Liver (tissue), 9 donors: ENCODE results near the gene DUSP14. TPM values are rescaled to one million over a fixed set of nuclear protein-coding genes. Genes with fewer than 3 reads are reported as not detected.

Experiments
- DNase-seq: peaks from one replicate; pipeline ENCODE4 v3.0.0-alpha.2; 2017; ENCODE audit warnings: low spot score
- H3K27ac ChIP-seq, 2 donors: one replicate each; pipeline ENCODE4 v1.7.0; 2013; ENCODE audit warnings: inconsistent platforms in 2 of 2, low read length in 2 of 2, control low read depth in 1 of 2, low read depth in 1 of 2, mild to moderate bottlenecking in 1 of 2
- H3K27me3 ChIP-seq, 4 donors: one replicate each; pipeline versions ENCODE4 v1.6.1 to v1.7.0; 2013; ENCODE audit warnings: low read length in 3 of 4, inconsistent platforms in 1 of 4, mild to moderate bottlenecking in 1 of 4, moderate library complexity in 1 of 4; ENCODE audit not compliant: control insufficient read depth in 4 of 4, insufficient read depth in 4 of 4
- H3K36me3 ChIP-seq, 4 donors: one replicate each; pipeline versions ENCODE4 v1.6.1 to v1.7.0; 2013; ENCODE audit warnings: low read length in 3 of 4, mild to moderate bottlenecking in 3 of 4, low read depth in 1 of 4, moderate library complexity in 1 of 4; ENCODE audit not compliant: control insufficient read depth in 4 of 4, insufficient read depth in 3 of 4
- H3K4me1 ChIP-seq, 4 donors: one replicate each; pipeline versions ENCODE4 v1.6.1 to v1.7.0; 2013; ENCODE audit warnings: low read length in 3 of 4, mild to moderate bottlenecking in 3 of 4, moderate library complexity in 1 of 4; ENCODE audit not compliant: control insufficient read depth in 4 of 4, insufficient read depth in 4 of 4
- H3K4me3 ChIP-seq, 3 donors: one replicate each; pipeline versions ENCODE4 v1.6.1 to v1.7.0; 2013; ENCODE audit warnings: low read length in 3 of 3, control low read depth in 1 of 3, low read depth in 1 of 3, mild to moderate bottlenecking in 1 of 3
- H3K9ac ChIP-seq, 2 donors: one replicate each; pipeline ENCODE4 v1.7.0; 2013; ENCODE audit warnings: low read length in 2 of 2, mild to moderate bottlenecking in 2 of 2, moderate library complexity in 2 of 2, control low read depth in 1 of 2, low read depth in 1 of 2
- H3K9me3 ChIP-seq, 4 donors: one replicate each; pipeline versions ENCODE4 v1.6.1 to v1.7.0; 2013; ENCODE audit warnings: low read length in 3 of 4; ENCODE audit not compliant: control insufficient read depth in 4 of 4
- EGR1 ChIP-seq, 2 donors: IDR thresholded peaks; 2 replicates each; pipeline ENCODE4 v1.6.1; 2016 to 2018; ENCODE audit warnings: antibody characterized with exemption in 2 of 2, low read depth in 2 of 2
- GABPA ChIP-seq, 2 donors: IDR thresholded peaks in 1 of 2; conservative IDR thresholded peaks in 1 of 2; 2 replicates each; pipeline ENCODE4 v1.6.1; 2016; ENCODE audit warnings: antibody characterized with exemption in 2 of 2, mild to moderate bottlenecking in 1 of 2, moderate library complexity in 1 of 2
- NR2F2 ChIP-seq: IDR thresholded peaks from 2 replicates; pipeline ENCODE4 v1.6.1; 2016; ENCODE audit warnings: antibody characterized with exemption
- RAD21 ChIP-seq, 2 donors: IDR thresholded peaks; 2 replicates each; pipeline ENCODE4 v1.6.1; 2016; ENCODE audit warnings: antibody characterized with exemption in 2 of 2, mild to moderate bottlenecking in 2 of 2
- RXRA ChIP-seq, 2 donors: IDR thresholded peaks; 2 replicates each; pipeline ENCODE4 v1.6.1; 2017 to 2018; ENCODE audit warnings: antibody characterized with exemption in 2 of 2, mild to moderate bottlenecking in 1 of 2
- TAF1 ChIP-seq: conservative IDR thresholded peaks from 2 replicates; pipeline ENCODE4 v1.6.1; 2016; ENCODE audit warnings: antibody characterized with exemption, mild to moderate bottlenecking
- WGBS: extraction: QIAGEN DNeasy Blood & Tissue Kit; methylation state at CpG from one replicate; pipeline ENCODE4 v1.1.7; 2013; 5-methylcytosine and 5-hydroxymethylcytosine counted together
- polyA plus RNA-seq, 2 donors: library from polyadenylated mRNA; stranded (reverse) in 1 of 2; unstranded in 1 of 2; fragments of 200-250 nt in 1 of 2; fragments of >200 nt in 1 of 2; fragmentation: Nextera tagmentation in 1 of 2; extraction: Ambion mirVana in 1 of 2; gene quantifications; one replicate each; pipeline versions ENCODE4 v1.2.1 to v1.2.3, GENCODE V29; 2013 to 2015
- total RNA-seq, 2 donors: library from RNA; depleted of rRNA; stranded (reverse); fragments of >200 nt; gene quantifications; one replicate each; pipeline ENCODE4 v1.2.3, GENCODE V29; 2014
- TF ChIP-seq, protein P1 (sequence below): IDR thresholded peaks from 2 replicates; pipeline ENCODE4 v1.6.1; 2016; ENCODE audit warnings: antibody characterized with exemption, mild to moderate bottlenecking
- TF ChIP-seq, protein P2 (sequence below): IDR thresholded peaks from 2 replicates; pipeline ENCODE4 v1.6.1; 2016; ENCODE audit warnings: antibody characterized with exemption
- TF ChIP-seq, protein P3 (sequence below): IDR thresholded peaks from 2 replicates; pipeline ENCODE4 v1.6.1; 2016; ENCODE audit warnings: antibody characterized with exemption
- TF ChIP-seq, protein P4 (sequence below): fragments of 150-350 bp; IDR thresholded peaks from 2 replicates; pipeline ENCODE4 v1.5.1; 2017; ENCODE audit warnings: improper control_type of control experiment, low read depth, low read length; ENCODE audit not compliant: missing input control
- TF ChIP-seq, protein P5 (sequence below): IDR thresholded peaks from 2 replicates; pipeline ENCODE4 v1.6.1; 2016; ENCODE audit warnings: antibody characterized with exemption
- donor health status: healthy.
- donor health status: healthy.
- donor health status: healthy.
- donor health status: healthy.
- donor health status: healthy.

DUSP14 gene
- total and polyA plus RNA-seq, 4 donors: 6.3 to 15.7 (median 13.8) TPM

DNA sequence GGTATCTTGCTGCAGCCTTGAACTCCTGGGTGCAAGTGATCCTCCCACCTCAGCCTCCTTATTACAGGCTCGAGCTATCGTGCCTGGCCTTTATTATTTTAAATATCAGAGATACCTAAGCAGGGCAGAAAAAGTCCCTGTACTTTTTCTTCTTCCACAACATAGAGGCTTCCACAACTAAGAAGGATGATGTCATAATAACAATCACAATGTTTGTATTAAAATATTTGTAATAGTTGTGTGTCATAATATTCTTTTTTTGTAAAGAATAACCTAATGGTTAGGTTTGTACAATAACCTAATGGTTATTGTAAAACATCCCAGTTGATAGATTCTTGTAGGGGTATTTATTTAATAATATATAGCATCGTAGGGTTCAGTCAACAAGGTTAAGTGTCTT lies 26.7 kb upstream of the DUSP14 start:
- H3K4me3 ChIP-seq: no peak overlapping the region
- 96% methylated on average over 3 of the region's 3 CpGs for WGBS
- no peak for DNase-seq
- no peaks in the 10 kb centered on the region for H3K27me3 ChIP-seq
- no peak overlapping the region for H3K9ac ChIP-seq
- H3K4me1 ChIP-seq: no peaks in the 10 kb centered on the region
- H3K36me3 ChIP-seq: peaks cover 4 to 23% (median 13%) of the 10 kb centered on the region in 4 donors
- no peak overlapping the region for H3K27ac ChIP-seq
- H3K9me3 ChIP-seq: no peaks in the 10 kb centered on the region
- TF ChIP-seq RAD21 (IDR thresholded peaks at IDR 0.05) (no peak), NR2F2 (no peak)
- TF ChIP-seq, protein P1, sequence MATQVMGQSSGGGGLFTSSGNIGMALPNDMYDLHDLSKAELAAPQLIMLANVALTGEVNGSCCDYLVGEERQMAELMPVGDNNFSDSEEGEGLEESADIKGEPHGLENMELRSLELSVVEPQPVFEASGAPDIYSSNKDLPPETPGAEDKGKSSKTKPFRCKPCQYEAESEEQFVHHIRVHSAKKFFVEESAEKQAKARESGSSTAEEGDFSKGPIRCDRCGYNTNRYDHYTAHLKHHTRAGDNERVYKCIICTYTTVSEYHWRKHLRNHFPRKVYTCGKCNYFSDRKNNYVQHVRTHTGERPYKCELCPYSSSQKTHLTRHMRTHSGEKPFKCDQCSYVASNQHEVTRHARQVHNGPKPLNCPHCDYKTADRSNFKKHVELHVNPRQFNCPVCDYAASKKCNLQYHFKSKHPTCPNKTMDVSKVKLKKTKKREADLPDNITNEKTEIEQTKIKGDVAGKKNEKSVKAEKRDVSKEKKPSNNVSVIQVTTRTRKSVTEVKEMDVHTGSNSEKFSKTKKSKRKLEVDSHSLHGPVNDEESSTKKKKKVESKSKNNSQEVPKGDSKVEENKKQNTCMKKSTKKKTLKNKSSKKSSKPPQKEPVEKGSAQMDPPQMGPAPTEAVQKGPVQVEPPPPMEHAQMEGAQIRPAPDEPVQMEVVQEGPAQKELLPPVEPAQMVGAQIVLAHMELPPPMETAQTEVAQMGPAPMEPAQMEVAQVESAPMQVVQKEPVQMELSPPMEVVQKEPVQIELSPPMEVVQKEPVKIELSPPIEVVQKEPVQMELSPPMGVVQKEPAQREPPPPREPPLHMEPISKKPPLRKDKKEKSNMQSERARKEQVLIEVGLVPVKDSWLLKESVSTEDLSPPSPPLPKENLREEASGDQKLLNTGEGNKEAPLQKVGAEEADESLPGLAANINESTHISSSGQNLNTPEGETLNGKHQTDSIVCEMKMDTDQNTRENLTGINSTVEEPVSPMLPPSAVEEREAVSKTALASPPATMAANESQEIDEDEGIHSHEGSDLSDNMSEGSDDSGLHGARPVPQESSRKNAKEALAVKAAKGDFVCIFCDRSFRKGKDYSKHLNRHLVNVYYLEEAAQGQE: no peak

DNA sequence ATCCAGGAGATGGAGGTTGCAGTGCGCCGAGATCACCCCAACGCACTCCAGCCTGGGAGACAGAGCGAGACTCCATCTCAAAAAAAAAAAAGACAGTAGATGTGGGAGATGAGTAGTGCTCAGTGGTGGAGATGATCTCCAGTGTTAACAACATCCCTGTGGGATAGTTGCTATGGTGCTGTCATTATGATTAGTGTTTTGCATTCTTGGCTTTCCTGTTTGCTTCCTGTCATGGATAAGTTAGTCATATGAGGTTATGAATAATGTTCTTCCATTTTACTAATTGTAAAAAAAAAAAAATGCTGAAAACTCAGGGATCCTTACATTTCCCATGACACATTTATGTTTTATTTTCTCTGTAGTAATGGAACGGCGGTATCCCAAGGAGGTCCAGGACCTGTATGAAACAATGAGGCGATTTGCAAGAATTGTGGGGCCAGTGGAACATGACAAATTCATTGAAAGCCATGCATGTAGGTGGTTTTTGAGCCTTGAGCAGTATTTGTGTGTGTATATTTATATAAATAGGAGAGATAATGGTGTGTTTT lies 24.5 kb upstream of the DUSP14 start:
- Histone ChIP-seq H3K27ac (no peak overlapping the region), H3K9me3 (no peaks in the 10 kb centered on the region), H3K36me3 (peaks cover 4 to 29% (median 20%) of the 10 kb centered on the region in 4 donors), H3K9ac (no peak overlapping the region), H3K4me1 (no peaks in the 10 kb centered on the region), H3K4me3 (no peak overlapping the region), H3K27me3 (no peaks in the 10 kb centered on the region)
- 93% methylated on average over 7 of the region's 7 CpGs for WGBS
- no peak for DNase-seq
- TF ChIP-seq EGR1 (IDR thresholded peaks at IDR 0.05; ENCODE audit: low read depth in 2 of 2): no peak
- TF ChIP-seq RXRA (IDR thresholded peaks at IDR 0.05): no peak
- TF ChIP-seq, protein P2, sequence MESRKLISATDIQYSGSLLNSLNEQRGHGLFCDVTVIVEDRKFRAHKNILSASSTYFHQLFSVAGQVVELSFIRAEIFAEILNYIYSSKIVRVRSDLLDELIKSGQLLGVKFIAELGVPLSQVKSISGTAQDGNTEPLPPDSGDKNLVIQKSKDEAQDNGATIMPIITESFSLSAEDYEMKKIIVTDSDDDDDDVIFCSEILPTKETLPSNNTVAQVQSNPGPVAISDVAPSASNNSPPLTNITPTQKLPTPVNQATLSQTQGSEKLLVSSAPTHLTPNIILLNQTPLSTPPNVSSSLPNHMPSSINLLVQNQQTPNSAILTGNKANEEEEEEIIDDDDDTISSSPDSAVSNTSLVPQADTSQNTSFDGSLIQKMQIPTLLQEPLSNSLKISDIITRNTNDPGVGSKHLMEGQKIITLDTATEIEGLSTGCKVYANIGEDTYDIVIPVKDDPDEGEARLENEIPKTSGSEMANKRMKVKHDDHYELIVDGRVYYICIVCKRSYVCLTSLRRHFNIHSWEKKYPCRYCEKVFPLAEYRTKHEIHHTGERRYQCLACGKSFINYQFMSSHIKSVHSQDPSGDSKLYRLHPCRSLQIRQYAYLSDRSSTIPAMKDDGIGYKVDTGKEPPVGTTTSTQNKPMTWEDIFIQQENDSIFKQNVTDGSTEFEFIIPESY: no peak
- TF ChIP-seq GABPA (IDR thresholded peaks at IDR 0.05 in 1 of 2, conservative IDR thresholded peaks at IDR 0.05 in 1 of 2): no peak
- TF ChIP-seq, protein P3, sequence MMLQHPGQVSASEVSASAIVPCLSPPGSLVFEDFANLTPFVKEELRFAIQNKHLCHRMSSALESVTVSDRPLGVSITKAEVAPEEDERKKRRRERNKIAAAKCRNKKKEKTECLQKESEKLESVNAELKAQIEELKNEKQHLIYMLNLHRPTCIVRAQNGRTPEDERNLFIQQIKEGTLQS: no peak
- TF ChIP-seq TAF1: no peak

DNA sequence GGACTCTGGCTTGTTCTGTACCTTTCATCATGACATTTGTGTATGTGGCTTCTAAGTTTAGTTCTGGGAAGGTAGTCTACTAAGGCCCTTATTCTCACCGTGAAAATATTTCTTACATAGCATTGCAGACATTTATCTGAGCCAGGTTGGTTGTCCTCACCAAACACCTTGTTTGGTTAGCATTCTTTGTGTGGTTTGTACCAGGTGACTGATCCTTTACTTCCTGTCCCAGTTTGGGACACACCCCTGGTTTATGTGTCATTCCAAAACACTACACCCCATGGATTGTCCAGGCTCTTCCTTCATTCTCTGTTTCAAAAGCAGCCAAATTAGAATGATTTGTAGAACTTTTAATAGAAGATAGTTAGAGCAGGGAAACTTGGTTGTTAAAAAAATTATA lies 23.2 kb upstream of the DUSP14 start:
- no peak for TF ChIP-seq NR2F2
- TF ChIP-seq, protein P4, sequence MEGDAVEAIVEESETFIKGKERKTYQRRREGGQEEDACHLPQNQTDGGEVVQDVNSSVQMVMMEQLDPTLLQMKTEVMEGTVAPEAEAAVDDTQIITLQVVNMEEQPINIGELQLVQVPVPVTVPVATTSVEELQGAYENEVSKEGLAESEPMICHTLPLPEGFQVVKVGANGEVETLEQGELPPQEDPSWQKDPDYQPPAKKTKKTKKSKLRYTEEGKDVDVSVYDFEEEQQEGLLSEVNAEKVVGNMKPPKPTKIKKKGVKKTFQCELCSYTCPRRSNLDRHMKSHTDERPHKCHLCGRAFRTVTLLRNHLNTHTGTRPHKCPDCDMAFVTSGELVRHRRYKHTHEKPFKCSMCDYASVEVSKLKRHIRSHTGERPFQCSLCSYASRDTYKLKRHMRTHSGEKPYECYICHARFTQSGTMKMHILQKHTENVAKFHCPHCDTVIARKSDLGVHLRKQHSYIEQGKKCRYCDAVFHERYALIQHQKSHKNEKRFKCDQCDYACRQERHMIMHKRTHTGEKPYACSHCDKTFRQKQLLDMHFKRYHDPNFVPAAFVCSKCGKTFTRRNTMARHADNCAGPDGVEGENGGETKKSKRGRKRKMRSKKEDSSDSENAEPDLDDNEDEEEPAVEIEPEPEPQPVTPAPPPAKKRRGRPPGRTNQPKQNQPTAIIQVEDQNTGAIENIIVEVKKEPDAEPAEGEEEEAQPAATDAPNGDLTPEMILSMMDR: no peak
- TF ChIP-seq, protein P5, sequence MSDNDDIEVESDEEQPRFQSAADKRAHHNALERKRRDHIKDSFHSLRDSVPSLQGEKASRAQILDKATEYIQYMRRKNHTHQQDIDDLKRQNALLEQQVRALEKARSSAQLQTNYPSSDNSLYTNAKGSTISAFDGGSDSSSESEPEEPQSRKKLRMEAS: no peak
- TF ChIP-seq RXRA (IDR thresholded peaks at IDR 0.05): no peak
- DNase-seq: no peak
- Histone ChIP-seq H3K27ac (no peak overlapping the region), H3K9me3 (no peaks in the 10 kb centered on the region), H3K9ac (no peak overlapping the region), H3K4me1 (no peaks in the 10 kb centered on the region), H3K4me3 (no peak overlapping the region), H3K36me3 (peaks cover 9 to 37% (median 31%) of the 10 kb centered on the region in 4 donors), H3K27me3 (no peaks in the 10 kb centered on the region)
- WGBS: 94% methylated on average over 1 of the region's 1 CpG
